Activated CD8-positive, alpha-beta memory T cell treated with anti-CD3 and anti-CD28 coated beads, Interleukin-2, amount 50 U/mL, for 24 hours (primary cell): ENCODE data around the gene MRPS22.
"Not testable (repeated sequence)": the region's sequence is repeated elsewhere in the genome, so short reads cannot be mapped to it uniquely, and the experiment has no call there.

ENCODE experiments used
- DNase-seq: peaks from one replicate; pipeline ENCODE4 v3.0.0-alpha.2; 2020; ENCODE audit errors: extremely low read depth

MRPS22 gene

GRCh38 chr3:139339219-139339906 lies 4.5 kb upstream of the MRPS22 start:
- no peak for DNase-seq

- DNase-seq = no peak
These were observed 3.0 kb upstream of the MRPS22 start for GRCh38 chr3:139340784-139341183.

DNA sequence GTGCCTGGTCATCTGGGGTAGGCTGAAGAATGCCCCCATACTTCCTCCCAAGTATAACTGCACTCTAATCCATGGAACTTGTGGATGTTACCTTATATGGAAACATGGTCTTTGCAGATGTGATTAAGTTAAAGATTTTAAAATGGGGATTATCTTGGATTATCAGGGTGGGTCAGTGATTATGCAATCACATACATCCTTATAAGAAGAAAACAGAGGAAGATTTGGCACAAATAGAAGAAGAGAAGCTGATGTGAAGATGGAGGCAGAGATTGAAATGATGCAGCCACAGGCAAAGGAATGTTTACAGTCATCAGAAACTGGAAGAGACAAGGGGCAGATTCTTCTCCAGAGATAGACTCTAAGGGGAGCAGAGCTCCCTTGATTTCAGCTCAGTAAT lies 1.8 kb upstream of the MRPS22 start:
- DNase-seq = no peak

GRCh38 chr3:139346771-139347170 lies 3.0 kb downstream of the MRPS22 start:
- no peak for DNase-seq

GRCh38 chr3:139353920-139354556 lies 10.2 kb downstream of the MRPS22 start:
- no peak for DNase-seq

DNA sequence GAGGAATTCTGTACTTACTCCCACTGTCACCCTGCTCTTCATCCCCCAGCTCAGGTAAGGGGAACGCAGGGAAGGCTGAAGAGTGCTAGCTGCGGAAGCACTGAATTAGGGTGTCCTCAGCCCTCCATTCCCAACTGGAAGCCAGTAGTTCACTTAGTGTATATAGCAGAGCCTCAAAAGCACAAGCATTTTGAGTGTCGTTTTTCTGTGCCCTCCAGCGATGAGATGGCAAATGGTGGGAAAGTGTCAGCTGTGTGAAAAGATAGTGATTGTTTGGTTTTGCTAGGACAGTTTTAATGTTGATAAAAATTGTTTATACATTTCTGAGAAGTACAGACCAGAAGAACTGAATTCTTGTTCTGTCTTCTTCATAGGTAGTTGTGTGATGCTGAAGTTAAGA lies 10.8 kb downstream of the MRPS22 start:
- no peak for DNase-seq

DNA sequence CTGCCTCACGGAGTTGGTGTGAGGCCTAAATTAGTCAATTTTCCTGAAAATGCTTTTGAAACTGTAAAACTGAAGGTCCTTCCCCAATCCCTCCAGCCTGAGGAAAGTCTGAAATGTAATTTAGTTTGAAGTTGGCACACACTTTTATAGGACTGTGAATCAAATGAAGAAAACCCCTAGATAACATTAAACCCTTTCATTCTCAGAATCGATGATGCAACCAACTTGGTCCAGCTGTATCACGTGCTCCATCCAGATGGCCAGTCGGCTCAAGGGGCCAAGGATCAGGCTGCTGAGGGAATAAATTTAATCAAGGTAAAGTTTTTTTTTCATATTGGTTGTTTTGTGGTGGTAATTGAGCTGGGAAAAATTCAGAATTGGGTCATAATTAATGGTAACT lies 11.7 kb downstream of the MRPS22 start:
- no peak for DNase-seq

GRCh38 chr3:139355891-139356290 lies 12.1 kb downstream of the MRPS22 start:
- DNase-seq = no peak

- no peak for DNase-seq
These were observed 14.1 kb downstream of the MRPS22 start for GRCh38 chr3:139357899-139358298.

DNA sequence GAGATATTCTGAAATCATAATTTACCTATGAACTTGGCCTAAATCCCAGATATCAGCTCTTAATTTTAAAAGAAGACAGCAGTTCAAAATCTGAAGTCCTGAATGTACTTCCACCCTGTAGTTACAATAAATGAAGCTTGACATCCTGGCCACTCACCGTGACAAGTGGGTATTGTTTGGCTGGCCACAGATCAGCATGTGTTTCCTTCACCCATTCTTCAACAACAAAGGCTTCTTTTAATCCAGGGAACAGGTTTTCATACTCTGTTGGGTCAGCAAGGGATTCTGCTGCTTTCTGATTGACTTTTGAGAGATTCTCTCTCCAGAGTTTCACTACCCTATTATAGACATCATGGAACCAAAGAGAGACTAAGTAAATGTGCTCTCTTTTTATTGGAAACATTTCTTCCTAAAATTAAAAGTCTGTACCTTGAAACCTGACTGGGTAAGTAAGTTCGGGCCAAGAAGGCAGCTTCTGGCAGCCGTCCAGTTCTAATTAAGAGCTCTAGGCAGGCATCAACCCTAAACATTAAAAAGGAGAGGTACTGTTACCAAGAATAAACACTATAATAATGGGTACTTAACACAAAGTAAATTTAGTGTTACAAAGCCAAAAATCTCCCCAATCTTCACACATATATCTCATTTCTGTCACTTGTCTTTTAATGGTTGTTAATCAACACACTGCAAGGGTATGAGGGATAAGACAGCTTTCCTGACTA lies 15.2 kb downstream of the MRPS22 start:
- DNase-seq = no peak

GRCh38 chr3:139361276-139361675 lies 17.5 kb downstream of the MRPS22 start:
- DNase-seq = no peak

GRCh38 chr3:139364549-139364948 lies 20.7 kb downstream of the MRPS22 start:
- DNase-seq = no peak

GRCh38 chr3:139374099-139374498 lies 30.3 kb downstream of the MRPS22 start:
- DNase-seq = no peak

- DNase-seq = no peak
These were observed 33.6 kb downstream of the MRPS22 start for GRCh38 chr3:139377378-139377777.

DNA sequence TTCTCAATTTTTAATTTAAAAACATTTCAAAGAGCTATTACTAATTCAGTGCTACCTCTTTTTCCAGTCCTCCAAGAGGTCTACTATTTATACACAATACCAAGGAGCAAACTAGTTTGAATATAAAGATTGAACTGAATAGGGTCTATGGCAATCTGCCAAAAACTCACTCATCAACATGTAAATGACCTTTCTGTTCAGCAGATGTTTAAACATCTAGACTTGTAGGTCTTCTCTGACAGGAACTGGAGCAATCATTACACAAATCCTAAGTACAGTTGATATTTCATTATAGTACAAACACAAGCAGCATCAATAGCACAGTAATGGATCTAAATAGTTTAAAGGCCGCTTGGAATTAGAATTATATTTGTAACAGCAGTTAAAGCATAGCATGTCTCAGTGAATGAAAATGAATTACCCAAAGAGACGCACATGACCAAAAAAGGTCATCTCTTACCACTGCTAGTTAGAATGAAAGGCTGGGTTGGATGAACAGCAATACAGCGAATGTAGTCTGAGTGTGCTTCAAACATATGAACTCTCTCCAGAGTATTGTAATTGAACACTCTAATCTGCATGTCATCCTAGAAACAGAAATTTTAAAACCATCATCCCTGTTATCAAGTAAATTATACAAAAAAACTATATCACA lies 34.9 kb downstream of the MRPS22 start:
- DNase-seq = no peak

DNA sequence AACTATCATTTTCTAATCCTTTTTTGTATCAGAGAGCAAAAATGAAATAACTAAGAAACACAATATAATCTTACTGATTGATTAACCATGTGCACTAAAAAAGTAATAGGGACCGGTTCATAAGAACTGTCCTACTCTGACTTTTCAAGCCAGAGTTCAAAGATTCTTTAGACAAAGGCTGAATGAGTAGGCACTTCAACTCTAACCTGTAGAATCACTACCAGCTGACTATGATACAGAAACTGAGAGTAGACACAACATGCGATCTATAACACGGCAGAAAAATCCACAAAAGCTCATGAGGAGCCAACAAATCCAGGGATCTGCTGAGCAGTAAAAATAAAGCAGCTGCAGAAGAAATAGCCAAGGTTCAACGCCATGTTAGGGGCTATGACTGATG lies 36.8 kb downstream of the MRPS22 start:
- no peak for DNase-seq

DNA sequence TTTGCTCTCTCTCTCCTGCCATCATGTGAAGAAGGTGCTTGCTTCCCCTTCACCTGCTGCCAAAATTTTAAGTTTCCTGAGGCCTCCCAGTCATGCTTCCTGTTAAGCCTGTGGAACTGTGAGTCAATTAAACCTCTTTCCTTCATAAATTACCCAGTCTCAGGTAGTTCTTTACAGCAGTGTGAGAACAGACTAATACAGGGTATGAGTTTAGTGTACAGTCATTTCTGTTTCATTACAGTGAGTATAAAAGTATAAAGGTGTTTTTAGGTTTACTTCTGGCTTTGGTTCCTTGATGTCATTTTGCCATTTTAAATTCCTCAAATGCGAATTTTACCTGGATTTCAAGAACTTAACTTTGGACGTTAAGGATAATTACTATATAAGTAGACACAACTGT lies 38.5 kb downstream of the MRPS22 start:
- DNase-seq = not testable (repeated sequence)

- DNase-seq = no peak
These were observed 44.3 kb downstream of the MRPS22 start for GRCh38 chr3:139388077-139388476.

GRCh38 chr3:139388821-139389551 lies 45.2 kb downstream of the MRPS22 start:
- DNase-seq = no peak

DNA sequence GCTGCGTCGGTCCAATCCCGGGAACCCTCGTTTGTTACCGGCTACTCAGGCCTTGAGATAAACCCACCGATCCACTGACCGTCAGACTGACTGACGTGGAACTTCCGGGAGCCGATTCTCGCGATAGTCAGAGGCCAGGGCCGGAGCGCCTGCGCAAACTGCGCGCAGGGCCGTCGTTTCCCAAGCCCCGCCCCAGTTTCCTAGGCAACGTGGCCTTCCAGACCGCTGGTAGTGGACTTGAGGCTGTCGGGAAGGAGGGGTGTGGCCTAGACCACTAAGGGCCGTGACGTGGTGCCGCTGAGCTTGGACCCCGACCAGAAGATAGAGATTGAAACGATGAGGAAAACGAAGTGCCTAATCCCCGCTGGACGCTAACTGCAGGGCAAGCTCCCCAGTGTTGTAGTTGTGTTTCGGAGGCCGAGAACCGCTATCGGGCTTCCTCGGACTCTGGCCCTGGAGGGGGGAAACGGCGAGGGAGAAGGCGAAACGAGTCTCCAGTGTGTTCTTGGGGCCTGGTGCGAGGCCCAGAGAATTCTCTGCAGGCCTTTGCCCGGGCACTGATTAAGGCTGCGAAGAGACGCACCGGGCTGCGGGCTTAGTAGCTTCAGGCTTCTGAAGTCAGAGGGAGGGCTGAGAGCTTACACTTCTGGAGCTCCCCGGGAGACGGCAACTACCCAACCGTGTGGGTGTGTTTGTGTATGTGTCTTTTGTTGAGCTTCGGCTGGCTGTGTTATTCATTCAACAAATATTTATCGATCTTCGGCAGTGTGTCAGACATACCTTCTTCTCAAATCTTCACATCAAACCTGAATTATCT lies 45.9 kb downstream of the MRPS22 start, which contains the start of gene COPB2:
TSS of gene COPB2 (minus strand) at position 96 of the 817 bp plus-strand sequence. CDS start 97 bp downstream, outside the sequence.
- DNase-seq = peak; percentile 95

DNA sequence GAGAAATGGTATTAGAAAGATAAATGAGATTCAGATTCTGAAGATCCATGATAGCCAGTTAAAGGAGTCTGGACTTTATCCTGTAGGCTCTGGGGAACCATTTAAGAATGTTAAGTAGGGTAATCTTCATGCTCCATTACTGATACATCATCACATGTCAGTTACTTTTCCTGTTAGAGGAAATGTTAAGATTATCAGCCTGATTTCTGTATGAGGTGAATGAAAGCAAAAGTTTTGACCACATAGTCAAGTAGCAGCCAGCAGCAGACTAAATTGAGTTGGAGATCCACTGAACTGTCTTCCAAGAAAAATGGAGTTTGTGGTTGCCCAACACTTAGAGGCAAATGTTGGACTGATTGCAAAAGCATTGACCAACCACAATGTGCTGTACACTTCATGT lies 50.3 kb downstream of the MRPS22 start:
- no peak for DNase-seq
